ENCODE measurements around the gene TAF1C. TPM values are rescaled to one million over a fixed set of nuclear protein-coding genes. Genes with fewer than 3 reads are reported as not detected.

TAF1C gene
- total RNA-seq, 2 donors from 2014 or later = 92.0 to 99.8 TPM

- no peak for TF ChIP-seq CTCF (conservative IDR thresholded peaks at IDR 0.05)
- no peaks in the 10 kb centered on the region for H3K36me3 Mint-ChIP-seq (ENCODE audit: low read depth)
- Histone ChIP-seq H3K9me3 (ENCODE audit: control insufficient read depth, low read length) (no peaks in the 10 kb centered on the region), H3K27ac (ENCODE audit: low read depth, low read length) (no peak overlapping the region), H3K4me3 (ENCODE audit: low read length) (no peak overlapping the region), H3K9ac (ENCODE audit: extremely low read depth, low read length, poor library complexity, severe bottlenecking) (no peak overlapping the region), H3K36me3 (ENCODE audit: control insufficient read depth, insufficient read depth, low read length) (no peaks in the 10 kb centered on the region), H3K4me1 (ENCODE audit: control insufficient read depth, insufficient read depth, low read length) (no peaks in the 10 kb centered on the region), H3K27me3 (ENCODE audit: control insufficient read depth, insufficient read depth, low read length, poor library complexity, severe bottlenecking) (no peaks in the 10 kb centered on the region)
- no peak for DNase-seq
- no peaks in the 10 kb centered on the region for H3K9me3 Mint-ChIP-seq
- H3K4me3 Mint-ChIP-seq = no peak overlapping the region
- 87 to 89% methylated on average over 31 to 34 of the region's 34 CpGs for WGBS, 2 experiments (ENCODE audit: insufficient coverage in 1 of 2, insufficient read length in 1 of 2)
- H3K27ac Mint-ChIP-seq = no peak overlapping the region
- H3K4me1 Mint-ChIP-seq = peaks cover 14% of the 10 kb centered on the region
- peaks cover 7% of the 10 kb centered on the region for H3K27me3 Mint-ChIP-seq (ENCODE audit: insufficient read depth)
Observed at GRCh38 chr16:84194470-84195200, 7.8 kb upstream of the TAF1C start.

GRCh38 chr16:84194018-84194417, 7.2 kb upstream of the TAF1C start:
- no peaks in the 10 kb centered on the region for H3K4me1 ChIP-seq (ENCODE audit: control insufficient read depth, insufficient read depth, low read length)
- no peak for TF ChIP-seq CTCF (conservative IDR thresholded peaks at IDR 0.05)
- Mint-ChIP-seq H3K27me3 (ENCODE audit: insufficient read depth) (peaks cover 4% of the 10 kb centered on the region), H3K4me1 (peaks cover 8% of the 10 kb centered on the region), H3K4me3 (no peak overlapping the region), H3K36me3 (ENCODE audit: low read depth) (no peaks in the 10 kb centered on the region), H3K9me3 (no peaks in the 10 kb centered on the region), H3K27ac (no peak overlapping the region)
- no peaks in the 10 kb centered on the region for H3K9me3 ChIP-seq (ENCODE audit: control insufficient read depth, low read length)
- WGBS, 2 experiments (ENCODE audit: insufficient coverage in 1 of 2, insufficient read length in 1 of 2) = 95 to 96% methylated on average over 7 to 11 of the region's 11 CpGs
- no peaks in the 10 kb centered on the region for H3K27me3 ChIP-seq (ENCODE audit: control insufficient read depth, insufficient read depth, low read length, poor library complexity, severe bottlenecking)
- H3K27ac ChIP-seq (ENCODE audit: low read depth, low read length) = no peak overlapping the region
- DNase-seq = no peak
- no peak overlapping the region for H3K4me3 ChIP-seq (ENCODE audit: low read length)
- no peaks in the 10 kb centered on the region for H3K36me3 ChIP-seq (ENCODE audit: control insufficient read depth, insufficient read depth, low read length)
- H3K9ac ChIP-seq (ENCODE audit: extremely low read depth, low read length, poor library complexity, severe bottlenecking) = no peak overlapping the region

- no peak overlapping the region for H3K4me3 ChIP-seq (ENCODE audit: low read length)
- no peak overlapping the region for H3K27ac Mint-ChIP-seq
Observed at GRCh38 chr16:84193480-84193879, 6.6 kb upstream of the TAF1C start.

More at GRCh38 chr16:84193480-84193879, 6.6 kb upstream of the TAF1C start:
- Histone ChIP-seq H3K4me1 (ENCODE audit: control insufficient read depth, insufficient read depth, low read length) (no peaks in the 10 kb centered on the region), H3K27ac (ENCODE audit: low read depth, low read length) (no peak overlapping the region), H3K9me3 (ENCODE audit: control insufficient read depth, low read length) (no peaks in the 10 kb centered on the region), H3K27me3 (ENCODE audit: control insufficient read depth, insufficient read depth, low read length, poor library complexity, severe bottlenecking) (no peaks in the 10 kb centered on the region), H3K9ac (ENCODE audit: extremely low read depth, low read length, poor library complexity, severe bottlenecking) (no peak overlapping the region), H3K36me3 (ENCODE audit: control insufficient read depth, insufficient read depth, low read length) (no peaks in the 10 kb centered on the region)
- Mint-ChIP-seq H3K9me3 (no peaks in the 10 kb centered on the region), H3K27me3 (ENCODE audit: insufficient read depth) (peaks cover 4% of the 10 kb centered on the region), H3K4me1 (peaks cover 6% of the 10 kb centered on the region), H3K36me3 (ENCODE audit: low read depth) (no peaks in the 10 kb centered on the region), H3K4me3 (no peak overlapping the region)
- no peak for TF ChIP-seq CTCF (conservative IDR thresholded peaks at IDR 0.05)
- 92 to 98% methylated on average over 6 to 7 of the region's 7 CpGs for WGBS, 2 experiments (ENCODE audit: insufficient coverage in 1 of 2, insufficient read length in 1 of 2)
- DNase-seq = no peak
